Activated CD4-positive, alpha-beta T cell treated with anti-CD3 and anti-CD28 coated beads, Interleukin-2, amount 50 U/mL, for 1 hour (primary cell): Measurements from ENCODE around the gene FANCE.
"Not testable (repeated sequence)": the region's sequence is repeated elsewhere in the genome, so short reads cannot be mapped to it uniquely, and the experiment has no call there.

Experiments used
- DNase-seq: peaks from one replicate; pipeline ENCODE4 v3.0.0-alpha.2; 2020

FANCE gene

DNA sequence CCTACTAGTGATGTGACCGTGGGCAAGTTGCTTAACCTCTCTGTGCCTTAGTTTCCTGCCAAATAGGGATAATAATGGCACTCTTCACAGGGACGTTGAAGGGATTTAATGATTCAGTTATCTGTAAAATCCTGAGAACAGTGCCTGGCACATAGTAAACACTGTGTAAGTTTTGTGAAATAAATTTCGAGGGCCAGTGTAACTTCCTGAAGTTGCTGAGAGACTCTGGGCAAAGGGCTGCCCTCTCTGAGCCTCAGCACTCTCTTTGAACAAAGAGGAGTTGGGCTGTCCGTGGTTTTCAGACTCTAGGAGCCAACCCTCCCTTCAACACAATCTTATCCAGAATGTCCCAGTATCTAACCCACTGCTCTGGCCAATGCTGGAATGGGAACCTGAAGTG, 47.2 kb downstream of the FANCE start:
- DNase-seq, result no peak

DNA sequence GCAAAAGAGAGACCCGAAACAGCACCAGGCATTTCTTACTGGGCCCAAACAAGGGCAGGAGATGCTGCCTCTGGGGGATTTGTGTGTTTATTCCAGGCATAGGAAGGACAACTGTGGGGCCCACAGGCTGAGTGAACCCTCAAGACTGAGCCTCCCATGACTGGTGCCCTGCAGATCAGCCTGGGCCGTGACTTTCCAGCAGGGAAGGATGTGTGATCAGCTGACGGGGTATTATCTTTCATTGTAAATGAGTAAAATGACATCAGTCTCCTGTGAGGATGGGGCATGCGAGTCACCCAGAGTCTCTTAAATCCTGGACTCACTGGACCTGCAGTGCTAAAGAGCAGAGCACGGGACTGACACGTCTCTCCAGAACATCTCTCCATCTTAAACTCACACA, 48.6 kb downstream of the FANCE start:
- DNase-seq, result no peak

DNA sequence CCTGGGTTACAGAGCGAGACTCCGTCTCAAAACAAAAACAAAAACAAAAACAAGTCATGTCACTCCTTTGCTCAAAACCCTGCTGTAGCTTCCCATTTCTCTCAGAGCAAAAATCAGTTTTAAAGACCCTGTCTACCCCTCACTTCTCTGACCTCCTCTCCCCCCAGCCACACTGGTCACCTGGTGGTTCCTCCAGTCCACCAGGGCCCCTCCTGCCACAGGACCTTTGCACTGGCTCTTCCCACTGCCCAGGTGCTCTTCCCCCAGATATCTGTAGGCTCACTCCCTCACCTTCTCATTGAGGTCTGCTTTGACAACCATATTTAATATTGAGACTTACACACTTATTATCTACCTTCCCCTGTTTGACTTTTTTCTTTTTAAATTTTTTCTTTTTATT, 49.6 kb downstream of the FANCE start:
- no peak for DNase-seq

DNA sequence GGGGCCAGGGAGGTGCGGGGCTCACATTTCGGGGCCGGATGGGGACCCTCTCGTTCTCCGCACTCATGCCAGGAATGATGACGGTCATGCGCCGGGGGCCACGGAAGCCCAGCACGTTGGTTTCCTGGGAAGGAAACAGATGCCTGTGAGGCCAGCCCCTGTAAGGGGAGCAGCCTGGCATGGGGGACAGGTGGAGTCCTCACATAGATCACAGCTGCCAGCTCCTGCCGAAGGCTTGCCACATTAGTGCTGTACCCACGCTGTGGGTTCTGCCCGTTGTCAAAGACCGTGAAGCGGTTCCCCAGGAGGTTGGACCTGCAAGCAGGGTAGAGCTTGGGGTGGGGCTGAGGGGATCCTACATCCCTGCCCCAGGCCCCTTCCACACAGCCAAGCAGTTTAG, 51.4 kb downstream of the FANCE start:
- DNase-seq, result no peak

DNA sequence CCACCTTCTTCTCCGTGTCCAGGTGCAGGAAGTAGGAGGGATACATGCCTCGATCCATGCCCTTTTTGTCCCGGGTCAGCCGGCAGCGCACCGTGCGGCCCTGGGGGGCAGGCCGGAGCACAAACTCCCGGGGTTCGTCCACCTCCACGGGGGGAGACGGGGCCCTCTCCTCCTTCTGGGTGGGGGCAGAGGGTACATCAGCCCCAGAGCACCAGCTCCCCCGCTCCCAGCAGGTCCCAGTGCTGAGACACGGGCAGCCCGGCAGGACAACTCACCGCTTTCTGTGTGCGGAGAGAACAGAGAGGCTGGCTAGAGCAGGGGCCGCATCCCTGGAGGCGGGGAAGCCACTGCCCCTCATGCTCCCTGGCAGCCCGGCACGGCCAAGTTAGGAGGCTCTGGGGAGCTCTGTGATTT, 53.9 kb downstream of the FANCE start:
- no peak for DNase-seq

DNA sequence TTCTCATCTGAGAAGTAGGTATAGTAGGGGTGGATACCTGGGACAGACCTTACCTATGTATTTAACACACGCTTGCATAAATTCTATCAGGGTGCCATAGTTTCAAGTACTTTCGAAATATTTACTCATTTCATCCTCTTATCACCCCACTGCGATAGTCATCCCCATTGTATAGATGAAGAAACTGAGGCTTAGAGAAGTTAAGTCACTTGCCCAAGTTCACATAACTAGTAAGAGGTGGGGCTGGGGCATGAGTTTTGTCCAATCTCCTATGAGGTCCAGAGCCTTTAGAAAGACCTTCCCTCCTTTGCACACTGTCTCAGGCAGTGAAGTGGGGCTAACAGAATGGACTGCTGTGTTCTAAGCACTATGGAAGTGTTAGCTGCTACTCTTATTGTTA, 54.4 kb downstream of the FANCE start:
- no peak for DNase-seq

DNA sequence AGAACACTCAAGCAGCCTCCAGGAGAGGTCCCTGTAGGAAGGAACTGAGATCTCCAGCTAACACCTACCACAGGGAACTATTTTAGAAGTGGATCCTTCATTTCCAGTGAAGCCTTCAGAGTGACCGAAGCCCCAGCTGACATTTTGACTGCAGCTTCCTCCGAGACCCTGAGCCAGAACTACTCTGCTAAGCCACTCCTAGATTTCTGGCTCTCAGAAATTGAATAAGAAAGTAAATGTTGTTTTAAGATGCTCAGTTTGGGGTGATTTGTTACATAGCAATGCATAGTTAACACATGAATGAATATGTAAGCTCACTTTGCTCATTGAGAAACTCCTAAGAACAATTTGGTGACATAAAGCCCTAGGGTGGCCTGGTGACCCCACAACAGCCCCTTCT, 55.1 kb downstream of the FANCE start:
- DNase-seq, result no peak

DNA sequence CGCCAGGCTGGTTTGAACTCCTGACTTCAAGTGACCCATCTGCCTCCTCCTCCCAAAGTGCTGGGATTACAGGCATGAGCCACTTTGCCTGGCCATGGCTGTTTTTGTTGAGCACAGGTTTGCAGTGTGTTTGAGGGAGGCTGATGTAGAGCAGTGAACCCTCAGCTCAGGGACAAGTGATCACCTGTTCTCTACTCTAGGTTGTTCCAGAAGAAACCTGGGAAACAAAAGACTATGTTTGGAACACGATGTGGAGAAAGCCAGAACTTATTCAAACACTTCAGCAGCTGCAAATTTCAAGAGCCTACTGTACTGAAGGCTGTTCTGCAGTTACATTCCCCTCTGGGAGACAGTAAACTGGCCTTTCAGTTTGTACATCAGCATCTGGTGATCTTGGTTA, 55.9 kb downstream of the FANCE start:
- no peak for DNase-seq

DNA sequence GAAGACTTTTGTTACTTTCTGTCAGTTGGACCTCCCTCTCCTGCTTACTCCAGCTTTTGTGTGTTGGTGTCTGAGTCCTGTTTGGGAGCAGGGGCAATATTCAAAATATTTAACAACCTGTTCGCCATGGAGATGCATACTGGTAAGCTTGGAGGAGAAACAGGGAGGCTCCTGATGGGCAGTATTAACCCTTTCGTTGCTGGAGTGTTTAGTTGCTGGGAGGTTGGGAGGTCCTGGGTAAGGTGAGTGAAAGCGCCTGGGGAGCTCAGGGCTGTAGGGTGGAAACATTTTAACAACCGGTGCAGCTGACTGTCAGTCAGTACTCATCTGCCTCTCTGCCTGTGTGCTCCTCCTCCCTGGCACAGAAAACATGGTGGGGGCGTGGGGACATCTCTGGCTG, 56.4 kb downstream of the FANCE start:
- DNase-seq, result no peak

DNA sequence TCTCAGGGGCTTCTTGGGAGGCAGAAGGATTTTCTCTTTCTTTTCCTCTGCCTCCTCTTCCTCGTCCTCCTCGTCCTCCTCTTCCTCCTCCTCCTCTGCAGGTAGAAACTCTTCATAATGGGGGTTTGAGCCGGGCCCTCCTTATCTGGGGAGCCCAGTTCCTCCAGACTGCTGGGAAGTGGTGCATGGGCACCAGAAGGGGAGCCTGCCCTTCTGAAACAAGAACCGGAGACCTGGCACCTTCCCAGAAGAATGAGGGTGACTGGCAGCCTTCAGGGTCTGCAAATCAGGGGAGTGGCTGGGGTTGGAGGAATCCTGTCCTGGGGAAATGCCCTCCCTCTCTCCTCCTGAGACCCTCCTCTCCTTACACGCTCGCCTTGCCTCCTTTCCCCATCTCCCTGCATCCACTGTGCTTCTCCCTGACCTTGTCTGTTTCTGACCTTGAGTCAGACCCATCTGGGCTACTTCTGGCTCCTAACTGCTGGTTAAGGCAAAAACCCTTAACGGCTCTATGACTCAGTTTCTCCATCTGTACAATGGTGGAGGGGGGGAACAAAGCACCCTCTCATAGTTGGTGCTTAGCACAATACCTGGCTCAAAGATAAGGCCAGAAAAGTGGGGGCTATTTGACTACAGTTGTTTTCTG, 58.9 kb downstream of the FANCE start:
- DNase-seq, result no peak

DNA sequence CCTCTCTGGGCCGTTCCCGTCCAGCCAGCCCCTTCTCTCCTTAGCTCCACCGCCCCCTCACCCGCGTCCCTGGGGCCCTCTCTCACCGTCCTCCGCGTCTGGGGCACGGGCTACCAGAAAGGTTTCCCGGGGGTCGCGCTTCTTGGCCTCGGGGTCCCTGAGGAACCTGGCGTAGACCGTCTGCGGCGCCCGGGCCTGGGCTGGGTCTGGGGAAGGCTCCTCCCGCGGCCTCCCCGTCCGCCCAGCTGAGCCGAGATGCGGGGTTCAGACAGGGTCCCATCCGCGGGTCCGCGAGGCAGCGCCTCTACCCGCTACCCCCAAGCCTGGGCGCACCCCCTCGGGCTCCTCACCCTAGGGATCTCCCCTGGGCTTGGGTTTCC, 59.4 kb downstream of the FANCE start:
- DNase-seq, result no peak

DNA sequence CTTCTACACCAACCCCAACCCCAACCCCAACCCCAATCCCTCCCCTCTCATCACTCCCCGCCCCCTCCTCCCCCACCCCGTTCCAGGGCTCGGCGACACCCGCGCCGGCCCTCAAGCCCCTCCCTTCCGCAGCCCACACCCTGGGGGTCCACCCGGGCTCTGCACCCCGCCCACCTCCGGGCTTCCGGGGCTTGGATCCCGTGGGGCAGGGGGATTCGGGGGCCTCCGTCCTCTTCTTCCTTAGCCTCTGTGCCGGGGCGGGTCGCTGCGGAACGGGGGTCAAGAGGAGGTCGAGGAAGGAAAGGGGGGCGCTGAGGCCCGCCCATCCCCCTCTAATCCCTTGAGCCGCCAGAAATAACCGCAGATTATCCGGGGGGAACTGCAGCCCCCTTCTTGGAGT, 59.9 kb downstream of the FANCE start:
- DNase-seq, result no peak

DNA sequence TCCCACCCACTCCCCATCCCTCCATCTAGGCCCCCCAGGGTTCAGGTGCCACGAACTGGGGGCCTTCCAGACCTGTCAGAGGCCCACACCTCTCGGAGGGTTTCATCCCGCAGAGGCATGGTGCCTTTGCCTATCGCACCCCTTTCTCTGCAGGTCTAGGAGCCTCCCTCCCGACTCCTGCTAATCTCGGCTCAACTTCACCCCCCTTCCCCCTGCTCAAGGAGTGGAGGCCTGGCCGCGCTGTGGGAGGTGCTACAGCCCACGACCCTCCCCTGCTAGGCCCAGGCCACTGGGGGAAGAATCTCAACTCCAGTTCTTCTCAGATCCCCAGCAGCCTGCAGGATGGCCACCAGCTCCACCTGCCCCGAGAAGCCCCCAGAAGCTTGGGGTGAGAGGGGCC, 60.6 kb downstream of the FANCE start, which contains the start of gene TULP1:
Gene TULP1, minus strand, starts transcription at position 157 of the 400 bp plus-strand sequence. Its CDS starts 38 bp downstream, at position 119.
- DNase-seq, result no peak

DNA sequence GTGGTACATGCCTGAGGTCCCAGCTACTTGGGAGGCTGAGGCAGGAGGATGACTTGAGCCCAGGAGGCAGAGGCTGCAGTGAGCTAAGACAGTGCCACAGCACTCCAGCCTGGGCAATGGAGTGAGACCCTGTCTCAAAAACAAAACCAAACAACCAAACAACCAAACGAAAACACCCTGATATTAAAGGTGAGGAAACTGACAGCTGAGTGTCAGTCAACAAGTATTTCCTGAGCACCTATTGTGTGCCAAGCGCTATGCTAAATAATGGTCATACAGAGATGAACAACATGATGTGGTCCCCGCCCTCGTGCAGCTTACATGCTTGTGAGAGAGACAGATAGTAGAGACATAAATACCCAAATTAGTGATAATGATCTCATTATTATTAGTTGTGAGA, 62.4 kb downstream of the FANCE start:
- no peak for DNase-seq

DNA sequence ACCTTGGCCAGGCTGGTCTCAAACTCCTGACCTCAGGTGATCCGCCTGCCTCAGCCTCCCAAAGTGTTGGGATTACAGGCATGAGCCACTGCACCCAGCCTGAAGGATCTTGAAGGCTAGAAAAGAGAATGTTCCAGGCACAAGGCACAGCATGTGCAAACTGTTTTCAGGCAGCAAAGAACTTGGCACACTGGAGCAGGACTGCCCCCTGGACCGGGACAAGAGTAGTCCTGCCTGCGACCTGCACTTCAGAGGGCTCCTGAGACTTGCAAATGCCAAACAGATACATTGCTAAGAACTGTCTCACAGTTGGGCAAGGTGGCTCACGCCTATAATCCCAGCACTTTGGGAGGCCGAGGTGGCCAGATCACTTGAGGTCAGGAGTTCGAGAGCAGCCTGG, 63.8 kb downstream of the FANCE start:
- DNase-seq, result not testable (repeated sequence)
